Fibroblast of lung (primary cell): Measurements from ENCODE around the gene REX1BD. TPM values are rescaled to one million over a fixed set of nuclear protein-coding genes. Genes with fewer than 3 reads are reported as not detected.
"Not testable (repeated sequence)": the region's sequence is repeated elsewhere in the genome, so short reads cannot be mapped to it uniquely, and the experiment has no call there.

Experiments
- DNase-seq, 2 donors: peaks; one replicate each; pipeline versions ENCODE4 v3.0.0 to v3.0.0-alpha.2; 2010; ENCODE audit warnings: low read depth in 2 of 2
- H2AFZ ChIP-seq: 2 replicates; pipeline ENCODE4 v1.5.1; 2012; ENCODE audit warnings: low read length, control low read depth, inconsistent platforms
- H3K27ac ChIP-seq: 2 replicates; pipeline ENCODE4 v1.5.1; 2011; ENCODE audit warnings: low read length, control low read depth; ENCODE audit not compliant: insufficient read depth
- H3K27me3 ChIP-seq: 2 replicates; pipeline ENCODE4 v1.5.1; 2011; ENCODE audit warnings: mild to moderate bottlenecking, low read length; ENCODE audit not compliant: control insufficient read depth, insufficient read depth
- H3K36me3 ChIP-seq: 2 replicates; pipeline ENCODE4 v1.5.1; 2011; ENCODE audit warnings: low read length; ENCODE audit not compliant: control insufficient read depth, insufficient read depth
- H3K4me1 ChIP-seq: 2 replicates; pipeline ENCODE4 v1.5.1; 2011; ENCODE audit warnings: low read length; ENCODE audit not compliant: control insufficient read depth, insufficient read depth; ENCODE audit errors: extremely low read depth
- H3K4me2 ChIP-seq: 2 replicates; pipeline ENCODE4 v1.5.1; 2011; ENCODE audit warnings: low read length, control low read depth; ENCODE audit not compliant: insufficient read depth; ENCODE audit errors: extremely low read depth
- H3K4me3 ChIP-seq, 4 experiments: fragments of 200-600 bp in 1 of 4; sonication (generic) in 1 of 4; replicated peaks in 1 of 4; 2 replicates each; pipeline ENCODE4 v1.5.1; 2011 to 2016; ENCODE audit warnings: low read length in 4 of 4, low read depth in 3 of 4, mild to moderate bottlenecking in 3 of 4, control low read depth in 2 of 4, inconsistent platforms in 1 of 4, mixed read lengths in 1 of 4; ENCODE audit not compliant: insufficient read depth in 1 of 4; ENCODE audit errors: control extremely low read depth in 1 of 4
- H3K79me2 ChIP-seq: 2 replicates; pipeline ENCODE4 v1.5.1; 2012; ENCODE audit warnings: mild to moderate bottlenecking, low read length, inconsistent platforms; ENCODE audit not compliant: control insufficient read depth, insufficient read depth
- H3K9ac ChIP-seq: 2 replicates; pipeline ENCODE4 v1.5.1; 2011; ENCODE audit warnings: mild to moderate bottlenecking, low read length, control low read depth; ENCODE audit not compliant: insufficient read depth
- H3K9me3 ChIP-seq: 2 replicates; pipeline ENCODE4 v1.5.1; 2012; ENCODE audit warnings: low read depth, low read length; ENCODE audit not compliant: control insufficient read depth, insufficient read depth
- H4K20me1 ChIP-seq: 2 replicates; pipeline ENCODE4 v1.5.1; 2011; ENCODE audit warnings: low read length; ENCODE audit not compliant: control insufficient read depth, insufficient read depth; ENCODE audit errors: extremely low read depth
- EZH2 ChIP-seq: IDR thresholded peaks from 2 replicates; pipeline ENCODE4 v1.5.1; 2012; ENCODE audit warnings: low read length, control low read depth, mild to moderate bottlenecking; ENCODE audit errors: missing control alignments
- polyA plus RNA-seq, 2 donors: library from polyadenylated mRNA; depleted of rRNA in 1 of 2; stranded (reverse) in 1 of 2; unstranded in 1 of 2; fragments of >200 nt; gene quantifications; 2 replicates each; pipeline ENCODE4 v1.2.1, GENCODE V29; 2011 to 2012; ENCODE audit warnings: missing spikeins in 1 of 2
- total RNA-seq: library from RNA; depleted of rRNA; stranded (reverse); fragments of >200 nt; gene quantifications from 2 replicates; pipeline ENCODE4 v1.2.1, GENCODE V29; 2014
- TF ChIP-seq, protein P1 (sequence below), 2 donors: IDR thresholded peaks in 1 of 2; conservative IDR thresholded peaks in 1 of 2; 1 replicate in 1 of 2; 2 replicates in 1 of 2; pipeline ENCODE4 v1.5.1; 2011 to 2012; ENCODE audit warnings: low read length in 2 of 2, control low read depth in 1 of 2, inconsistent platforms in 1 of 2, low read depth in 1 of 2, mild to moderate bottlenecking in 1 of 2

The REX1BD gene
- total and polyA plus RNA-seq, 2 donors (not counting 1 experiment from before 2014, with no cell fraction given): 16.2 to 37.0 TPM

- no peaks in the 10 kb centered on the region for H4K20me1 ChIP-seq
- no peak overlapping the region for H3K27ac ChIP-seq
- DNase-seq: no peak
- no peak overlapping the region for H3K4me2 ChIP-seq
- H3K79me2 ChIP-seq: no peaks in the 10 kb centered on the region
- no peak overlapping the region for H2AFZ ChIP-seq
- peaks cover 3% of the 10 kb centered on the region for H3K36me3 ChIP-seq
- no peaks in the 10 kb centered on the region for H3K27me3 ChIP-seq
- H3K4me1 ChIP-seq: peaks cover 5% of the 10 kb centered on the region
- no peaks in the 10 kb centered on the region for H3K9me3 ChIP-seq
- TF ChIP-seq, protein P1, sequence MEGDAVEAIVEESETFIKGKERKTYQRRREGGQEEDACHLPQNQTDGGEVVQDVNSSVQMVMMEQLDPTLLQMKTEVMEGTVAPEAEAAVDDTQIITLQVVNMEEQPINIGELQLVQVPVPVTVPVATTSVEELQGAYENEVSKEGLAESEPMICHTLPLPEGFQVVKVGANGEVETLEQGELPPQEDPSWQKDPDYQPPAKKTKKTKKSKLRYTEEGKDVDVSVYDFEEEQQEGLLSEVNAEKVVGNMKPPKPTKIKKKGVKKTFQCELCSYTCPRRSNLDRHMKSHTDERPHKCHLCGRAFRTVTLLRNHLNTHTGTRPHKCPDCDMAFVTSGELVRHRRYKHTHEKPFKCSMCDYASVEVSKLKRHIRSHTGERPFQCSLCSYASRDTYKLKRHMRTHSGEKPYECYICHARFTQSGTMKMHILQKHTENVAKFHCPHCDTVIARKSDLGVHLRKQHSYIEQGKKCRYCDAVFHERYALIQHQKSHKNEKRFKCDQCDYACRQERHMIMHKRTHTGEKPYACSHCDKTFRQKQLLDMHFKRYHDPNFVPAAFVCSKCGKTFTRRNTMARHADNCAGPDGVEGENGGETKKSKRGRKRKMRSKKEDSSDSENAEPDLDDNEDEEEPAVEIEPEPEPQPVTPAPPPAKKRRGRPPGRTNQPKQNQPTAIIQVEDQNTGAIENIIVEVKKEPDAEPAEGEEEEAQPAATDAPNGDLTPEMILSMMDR (conservative IDR thresholded peaks at IDR 0.05 in 1 of 2, IDR thresholded peaks at IDR 0.05 in 1 of 2; ENCODE audit: low read depth in 1 of 2, low read length in 2 of 2): no peak
- TF ChIP-seq EZH2: no peak
- H3K4me3 ChIP-seq: no peak overlapping the region
- H3K9ac ChIP-seq: no peak overlapping the region
Measured at GRCh38 chr19:18591735-18592385, 3.3 kb downstream of the REX1BD start.

GRCh38 chr19:18592732-18593131 is 4.1 kb downstream of the REX1BD start:
- DNase-seq: not testable (repeated sequence)

DNA sequence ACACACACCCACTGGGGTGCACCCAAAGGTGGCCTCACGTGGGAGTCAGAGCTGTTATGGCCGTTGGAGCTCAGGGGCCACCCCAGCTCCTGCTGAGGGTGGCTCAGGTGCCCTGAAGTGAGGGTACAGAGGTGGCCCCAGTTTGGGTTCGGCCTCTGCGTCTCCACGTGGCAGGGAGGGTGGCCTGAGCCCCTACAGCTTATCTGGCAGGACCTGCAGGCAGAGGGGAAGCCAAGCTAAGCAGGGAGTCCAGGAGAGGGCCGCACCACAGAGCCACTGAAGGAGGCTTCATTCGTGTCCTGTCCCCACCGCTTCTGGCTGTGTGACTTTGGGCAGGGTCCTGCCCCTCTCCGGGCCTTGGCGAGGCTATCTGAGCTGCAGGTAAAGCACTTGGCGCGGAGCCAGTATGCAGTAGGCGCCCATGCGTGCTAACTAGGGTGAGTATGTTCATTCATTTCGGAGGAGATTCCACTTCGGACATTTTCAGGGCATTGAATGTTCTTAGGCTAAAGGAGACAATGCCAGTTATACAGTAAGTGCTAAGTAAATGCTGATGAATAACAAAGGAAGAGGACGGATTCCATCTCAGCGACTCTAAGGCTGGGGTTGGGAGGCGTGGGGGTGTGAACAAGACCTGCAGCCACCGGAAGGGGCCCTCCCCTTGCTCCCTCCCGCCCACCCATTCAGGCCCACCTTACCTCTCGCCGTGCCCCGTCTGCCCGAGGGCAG is 4.9 kb downstream of the REX1BD start:
- no peaks in the 10 kb centered on the region for H3K79me2 ChIP-seq
- DNase-seq: no peak
- TF ChIP-seq EZH2: no peak
- TF ChIP-seq, protein P1 (conservative IDR thresholded peaks at IDR 0.05 in 1 of 2, IDR thresholded peaks at IDR 0.05 in 1 of 2; ENCODE audit: low read depth in 1 of 2, low read length in 2 of 2): no peak
- H3K36me3 ChIP-seq: peaks cover 3% of the 10 kb centered on the region
- H3K4me1 ChIP-seq: peaks cover 2% of the 10 kb centered on the region
- no peak overlapping the region for H3K4me3 ChIP-seq
- H3K9ac ChIP-seq: no peak overlapping the region
- no peak overlapping the region for H2AFZ ChIP-seq
- H3K27me3 ChIP-seq: no peaks in the 10 kb centered on the region
- H3K4me2 ChIP-seq: no peak overlapping the region
- H3K27ac ChIP-seq: no peak overlapping the region
- H3K9me3 ChIP-seq: no peaks in the 10 kb centered on the region
- H4K20me1 ChIP-seq: no peaks in the 10 kb centered on the region

More at GRCh38 chr19:18592732-18593131, 4.1 kb downstream of the REX1BD start:
- H3K4me3 ChIP-seq, H3K4me2 ChIP-seq, H3K79me2 ChIP-seq, H3K27ac ChIP-seq, H3K9me3 ChIP-seq, H3K4me1 ChIP-seq, H4K20me1 ChIP-seq, H2AFZ ChIP-seq, H3K9ac ChIP-seq, H3K36me3 ChIP-seq, H3K27me3 ChIP-seq: not testable (repeated sequence)
